Endothelial cell (in vitro differentiated cells): Measurements from ENCODE around the gene TBC1D10B. TPM values are rescaled to one million over a fixed set of nuclear protein-coding genes. Genes with fewer than 3 reads are reported as not detected.

Experiments used
- DNase-seq: peaks from one replicate; pipeline ENCODE4 v3.0.0; 2021; ENCODE audit warnings: low spot score
- H3K27ac Mint-ChIP-seq: one replicate; pipeline ENCODE4 v1.8.0; 2021; ENCODE audit warnings: mixed read lengths, inconsistent platforms; ENCODE audit not compliant: unreplicated experiment
- H3K27me3 Mint-ChIP-seq: one replicate; pipeline ENCODE4 v1.8.0; 2021; ENCODE audit warnings: mild to moderate bottlenecking, moderate library complexity, mixed read lengths, inconsistent platforms; ENCODE audit not compliant: unreplicated experiment
- H3K36me3 Mint-ChIP-seq: one replicate; pipeline ENCODE4 v1.8.0; 2021; ENCODE audit warnings: mild to moderate bottlenecking, low read depth, mixed read lengths, inconsistent platforms; ENCODE audit not compliant: unreplicated experiment
- H3K4me1 Mint-ChIP-seq: one replicate; pipeline ENCODE4 v1.8.0; 2021; ENCODE audit warnings: mild to moderate bottlenecking, mixed read lengths, inconsistent platforms; ENCODE audit not compliant: unreplicated experiment
- H3K4me3 Mint-ChIP-seq: one replicate; pipeline ENCODE4 v1.8.0; 2021; ENCODE audit warnings: mild to moderate bottlenecking, mixed read lengths, inconsistent platforms; ENCODE audit not compliant: unreplicated experiment
- H3K9me3 Mint-ChIP-seq: one replicate; pipeline ENCODE4 v1.8.0; 2021; ENCODE audit warnings: mixed read lengths, inconsistent platforms; ENCODE audit not compliant: unreplicated experiment
- CTCF ChIP-seq: fragments of 200-600 bp; sonication (generic); IDR thresholded peaks from one replicate; pipeline ENCODE4 v1.5.0; 2021; ENCODE audit warnings: antibody characterized with exemption; ENCODE audit not compliant: unreplicated experiment
- total RNA-seq: library from RNA; stranded (reverse); fragmentation: NEBNext Ultra II Directional; extraction: Animal tissue kit (Norgen Biotek cat#: 25700); gene quantifications from one replicate; pipeline ENCODE4 v1.2.1, GENCODE V29; 2021; ENCODE audit not compliant: unreplicated experiment

TBC1D10B gene
- total RNA-seq, 1 donor from 2014 or later: 62.4 TPM

GRCh38 chr16:30371248-30371816 is 1.0 kb upstream of the TBC1D10B start:
- H3K9me3 Mint-ChIP-seq: no peaks in the 10 kb centered on the region
- peaks cover 12% of the 10 kb centered on the region for H3K36me3 Mint-ChIP-seq
- H3K4me3 Mint-ChIP-seq: peak overlapping the region; percentile 94
- no peak for DNase-seq
- H3K27me3 Mint-ChIP-seq: peaks cover 11% of the 10 kb centered on the region
- no peak for TF ChIP-seq CTCF
- peak overlapping the region; percentile 93 for H3K27ac Mint-ChIP-seq
- peaks cover 35% of the 10 kb centered on the region for H3K4me1 Mint-ChIP-seq

- Mint-ChIP-seq H3K9me3 (no peaks in the 10 kb centered on the region), H3K27ac (no peak overlapping the region), H3K27me3 (peaks cover 14% of the 10 kb centered on the region), H3K36me3 (peaks cover 12% of the 10 kb centered on the region), H3K4me3 (no peak overlapping the region), H3K4me1 (peaks cover 35% of the 10 kb centered on the region)
- no peak for DNase-seq
- no peak for TF ChIP-seq CTCF
These were observed 297 bp downstream of the TBC1D10B start for GRCh38 chr16:30369938-30370455.

GRCh38 chr16:30369091-30369937 is 980 bp downstream of the TBC1D10B start:
- peak overlapping the region; percentile 52 for H3K27ac Mint-ChIP-seq
- peaks cover 15% of the 10 kb centered on the region for H3K36me3 Mint-ChIP-seq
- peak; percentile 31 for DNase-seq
- H3K27me3 Mint-ChIP-seq: peaks cover 14% of the 10 kb centered on the region
- peak overlapping the region; percentile 93 for H3K4me3 Mint-ChIP-seq
- H3K9me3 Mint-ChIP-seq: no peaks in the 10 kb centered on the region
- H3K4me1 Mint-ChIP-seq: peaks cover 35% of the 10 kb centered on the region
- no peak for TF ChIP-seq CTCF

- Mint-ChIP-seq H3K27ac (peak overlapping the region; percentile 52), H3K9me3 (no peaks in the 10 kb centered on the region), H3K4me1 (peaks cover 35% of the 10 kb centered on the region)
These were observed 1.6 kb downstream of the TBC1D10B start for GRCh38 chr16:30368792-30369090.

More at GRCh38 chr16:30368792-30369090, 1.6 kb downstream of the TBC1D10B start:
- no peak for TF ChIP-seq CTCF
- peaks cover 14% of the 10 kb centered on the region for H3K27me3 Mint-ChIP-seq
- peaks cover 15% of the 10 kb centered on the region for H3K36me3 Mint-ChIP-seq
- peak overlapping the region; percentile 93 for H3K4me3 Mint-ChIP-seq
- DNase-seq: no peak
